B cell (primary cell): ENCODE data around the gene HEXIM2. TPM values are rescaled to one million over a fixed set of nuclear protein-coding genes. Genes with fewer than 3 reads are reported as not detected.

ENCODE experiments used
- ATAC-seq: fragments of 200-7000 bp; cut with Tn5 transposase; one replicate; pipeline ENCODE4 v1.10.0; 2021; ENCODE audit warnings: low read depth, mild to moderate bottlenecking, moderate number of reproducible peaks, moderate library complexity
- CTCF ChIA-PET: fragments of 350-600 bp; sonication (Branson Sonifier 250); formaldehyde crosslinking; loops from one replicate; lab custom pipeline; 2021; ENCODE audit warnings: antibody characterized with exemption, inconsistent platforms; lab: Charles Lee
- POLR2A ChIA-PET: fragments of 350-600 bp; sonication (Branson Sonifier 250); formaldehyde crosslinking; loops from one replicate; lab custom pipeline; 2021; ENCODE audit warnings: antibody characterized with exemption; lab: Charles Lee
- DNase-seq: peaks from one replicate; pipeline ENCODE4 v3.0.0; 2013
- H2AFZ ChIP-seq: 2 replicates; pipeline ENCODE4 v1.6.1; 2012; ENCODE audit warnings: mild to moderate bottlenecking, low read depth, low read length; ENCODE audit not compliant: insufficient read depth, poor library complexity, severe bottlenecking
- H3K27ac ChIP-seq, 2 donors: 1 replicate in 1 of 2; 2 replicates in 1 of 2; pipeline ENCODE4 v1.5.1; 2012 to 2013; ENCODE audit warnings: low read length in 2 of 2, mild to moderate bottlenecking in 2 of 2, moderate library complexity in 1 of 2
- H3K27me3 ChIP-seq, 4 experiments: fragments of 200-600 bp in 1 of 4; sonication (generic) in 1 of 4; replicated peaks in 1 of 4; 1 replicate in 2 of 4; 2 replicates in 2 of 4; pipeline versions ENCODE4 v1.6.1 to v1.7.0; 2013 to 2016; ENCODE audit warnings: low read length in 3 of 4, mild to moderate bottlenecking in 2 of 4, mixed read lengths in 1 of 4, moderate library complexity in 1 of 4; ENCODE audit not compliant: insufficient read depth in 4 of 4, control insufficient read depth in 3 of 4; ENCODE audit errors: control extremely low read depth in 1 of 4
- H3K36me3 ChIP-seq, 2 experiments: replicated peaks in 1 of 2; 1 replicate in 1 of 2; 2 replicates in 1 of 2; pipeline versions ENCODE4 v1.6.1 to v1.7.1; 2013; ENCODE audit warnings: low read length in 1 of 2; ENCODE audit not compliant: insufficient read depth in 2 of 2, control insufficient read depth in 1 of 2; ENCODE audit errors: control extremely low read depth in 1 of 2, extremely low read depth in 1 of 2
- H3K4me1 ChIP-seq, 2 donors: fragments of 200-600 bp in 1 of 2; sonication (generic) in 1 of 2; 1 replicate in 1 of 2; 2 replicates in 1 of 2; pipeline versions ENCODE4 v1.5.1 to v1.6.1; 2013 to 2017; ENCODE audit warnings: low read length in 2 of 2; ENCODE audit not compliant: control insufficient read depth in 2 of 2, insufficient read depth in 2 of 2
- H3K4me2 ChIP-seq: replicated peaks from 2 replicates; pipeline ENCODE3; 2012; ENCODE audit warnings: mild to moderate bottlenecking, low read depth, low read length; ENCODE audit not compliant: poor library complexity, severe bottlenecking
- H3K4me3 ChIP-seq, 5 experiments: fragments of 200-600 bp in 1 of 5; sonication (generic) in 1 of 5; 1 replicate in 3 of 5; 2 replicates in 2 of 5; pipeline versions ENCODE4 v1.5.1 to v1.7.0; 2011 to 2016; ENCODE audit warnings: low read length in 4 of 5, mild to moderate bottlenecking in 4 of 5, low read depth in 2 of 5, control low read depth in 1 of 5, moderate library complexity in 1 of 5; ENCODE audit not compliant: insufficient read depth in 1 of 5; ENCODE audit errors: control extremely low read depth in 1 of 5, extremely low read depth in 1 of 5
- H3K79me2 ChIP-seq: fragments of 200-600 bp; sonication (generic); one replicate; pipeline ENCODE4 v1.6.0; 2016; ENCODE audit warnings: low read length; ENCODE audit not compliant: control insufficient read depth, insufficient read depth
- H3K9ac ChIP-seq: fragments of 200-600 bp; sonication (generic); 2 replicates; pipeline ENCODE4 v1.6.1; 2017; ENCODE audit warnings: mild to moderate bottlenecking, low read length, moderate library complexity
- H3K9me3 ChIP-seq, 3 donors: one replicate each; pipeline versions ENCODE4 v1.6.1 to v1.7.1; 2013; ENCODE audit warnings: low read length in 2 of 3; ENCODE audit not compliant: control insufficient read depth in 2 of 3, insufficient read depth in 1 of 3; ENCODE audit errors: control extremely low read depth in 1 of 3
- H4K20me1 ChIP-seq: 2 replicates; pipeline ENCODE4 v1.6.0; 2012; ENCODE audit warnings: mild to moderate bottlenecking, low read length; ENCODE audit not compliant: insufficient read depth, control insufficient read depth, poor library complexity, severe bottlenecking
- H3K27ac Mint-ChIP-seq: one replicate; pipeline ENCODE4 v1.8.0; 2021; ENCODE audit warnings: mixed read lengths
- H3K27me3 Mint-ChIP-seq: one replicate; pipeline ENCODE4 v1.8.0; 2021; ENCODE audit warnings: mixed read lengths
- H3K4me1 Mint-ChIP-seq: one replicate; pipeline ENCODE4 v1.8.0; 2021; ENCODE audit warnings: mixed read lengths
- H3K4me3 Mint-ChIP-seq: one replicate; pipeline ENCODE4 v1.8.0; 2021; ENCODE audit warnings: mixed read lengths
- H3K9me3 Mint-ChIP-seq: one replicate; pipeline ENCODE4 v1.8.0; 2022; ENCODE audit warnings: mixed read lengths; ENCODE audit not compliant: insufficient read depth
- EZH2 ChIP-seq: IDR thresholded peaks from 2 replicates; pipeline ENCODE4 v1.6.1; 2012; ENCODE audit warnings: borderline replicate concordance, low read depth, mild to moderate bottlenecking, moderate library complexity, low read length; ENCODE audit not compliant: insufficient read depth, poor library complexity, severe bottlenecking
- WGBS: methylation state at CpG from one replicate; pipeline ENCODE4 v1.1.5; 2013; ENCODE audit warnings: missing lambda C conversion rate; ENCODE audit not compliant: insufficient coverage; 5-methylcytosine and 5-hydroxymethylcytosine counted together
- intact Hi-C: fragments of 100-400 bp; cut with micrococcal nuclease; formaldehyde crosslinking; loops from one replicate; pipeline ENCODE4 v1.10.0; 2022
- polyA plus RNA-seq: library from polyadenylated mRNA; depleted of rRNA; stranded (reverse); fragments of >200 nt; gene quantifications from 2 replicates; pipeline ENCODE4 v1.2.3, GENCODE V29; 2012
- total RNA-seq, 2 donors: library from RNA; stranded (reverse); fragments of 120-200 nt in 1 of 2; gene quantifications; 1 replicate in 1 of 2; 2 replicates in 1 of 2; pipeline versions ENCODE4 v1.2.3 to v1.2.4, GENCODE V29; 2013 to 2022
- TF ChIP-seq, protein P1 (sequence below): fragments of 200-600 bp; IDR thresholded peaks from one replicate; pipeline ENCODE4 v1.8.0; 2022; ENCODE audit warnings: antibody characterized with exemption, mild to moderate bottlenecking

Gene HEXIM2
- total and polyA plus RNA-seq, 2 donors (not counting 1 experiment from before 2014, with no cell fraction given), result 3.7 to 10.0 TPM

- intact Hi-C loops, result no loop called here
- H3K27ac Mint-ChIP-seq, result no peak overlapping the region
- Histone ChIP-seq H3K4me3 (no peak overlapping the region), H3K9me3 (no peaks in the 10 kb centered on the region), H3K36me3 (no peaks in the 10 kb centered on the region), H4K20me1 (no peaks in the 10 kb centered on the region), H3K79me2 (no peaks in the 10 kb centered on the region), H3K4me2 (no peak overlapping the region), H3K4me1 (peaks cover 7 to 8% of the 10 kb centered on the region in 2 donors), H3K27ac (no peak overlapping the region), H3K9ac (no peak overlapping the region), H3K27me3 (peaks cover 0 to 10% (median 2%) of the 10 kb centered on the region in 4 experiments), H2AFZ (no peak overlapping the region)
- CTCF ChIA-PET, result interaction anchor here (0.6 kb wide), 1 partner anchor 33 kb away, joined by 3 read pairs; no protein-coding TSS in a partner anchor
- H3K27me3 Mint-ChIP-seq, result peaks cover 4% of the 10 kb centered on the region
- H3K9me3 Mint-ChIP-seq, result no peaks in the 10 kb centered on the region
- DNase-seq (no peak), ATAC-seq (no peak)
- POLR2A ChIA-PET, result no interaction called here
- peaks cover 5% of the 10 kb centered on the region for H3K4me1 Mint-ChIP-seq
- TF ChIP-seq, protein P1, sequence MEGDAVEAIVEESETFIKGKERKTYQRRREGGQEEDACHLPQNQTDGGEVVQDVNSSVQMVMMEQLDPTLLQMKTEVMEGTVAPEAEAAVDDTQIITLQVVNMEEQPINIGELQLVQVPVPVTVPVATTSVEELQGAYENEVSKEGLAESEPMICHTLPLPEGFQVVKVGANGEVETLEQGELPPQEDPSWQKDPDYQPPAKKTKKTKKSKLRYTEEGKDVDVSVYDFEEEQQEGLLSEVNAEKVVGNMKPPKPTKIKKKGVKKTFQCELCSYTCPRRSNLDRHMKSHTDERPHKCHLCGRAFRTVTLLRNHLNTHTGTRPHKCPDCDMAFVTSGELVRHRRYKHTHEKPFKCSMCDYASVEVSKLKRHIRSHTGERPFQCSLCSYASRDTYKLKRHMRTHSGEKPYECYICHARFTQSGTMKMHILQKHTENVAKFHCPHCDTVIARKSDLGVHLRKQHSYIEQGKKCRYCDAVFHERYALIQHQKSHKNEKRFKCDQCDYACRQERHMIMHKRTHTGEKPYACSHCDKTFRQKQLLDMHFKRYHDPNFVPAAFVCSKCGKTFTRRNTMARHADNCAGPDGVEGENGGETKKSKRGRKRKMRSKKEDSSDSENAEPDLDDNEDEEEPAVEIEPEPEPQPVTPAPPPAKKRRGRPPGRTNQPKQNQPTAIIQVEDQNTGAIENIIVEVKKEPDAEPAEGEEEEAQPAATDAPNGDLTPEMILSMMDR, result no peak
- no peak for TF ChIP-seq EZH2
- WGBS, result 100% methylated on average over 2 of the region's 2 CpGs
- no peak overlapping the region for H3K4me3 Mint-ChIP-seq
These were observed 32.7 kb upstream of the HEXIM2 start for GRCh38 chr17:45128989-45129388.

DNA sequence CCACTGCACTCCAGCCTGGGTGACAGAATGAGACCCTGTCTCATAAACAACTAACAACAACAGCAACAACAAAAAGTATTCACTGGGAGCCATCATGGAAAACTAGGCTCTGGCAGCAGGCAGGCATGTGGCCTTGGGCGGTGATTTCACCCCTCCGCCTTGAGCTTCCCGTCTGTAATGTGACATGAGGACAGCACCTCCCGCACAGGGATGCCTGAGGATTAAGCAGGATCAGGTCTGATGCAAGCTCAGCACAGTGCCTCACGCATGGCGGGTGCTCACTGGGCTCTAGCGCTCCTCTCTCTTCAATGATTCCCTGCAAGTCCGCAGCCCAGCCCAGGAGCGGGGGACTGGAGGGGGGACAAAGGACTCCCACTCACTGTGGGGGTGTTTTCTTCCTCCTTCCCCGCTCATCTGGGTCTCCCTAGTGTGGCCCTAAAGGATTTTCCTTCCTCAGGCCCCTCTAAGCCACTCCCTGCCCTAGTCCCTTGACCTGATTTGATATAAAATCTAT lies 32.2 kb upstream of the HEXIM2 start:
- 100% methylated on average over 4 of the region's 10 CpGs for WGBS
- ChIA-PET POLR2A (interaction anchor here (0.8 kb wide), 1 partner anchor 21 kb away, joined by 4 read pairs; no protein-coding TSS in a partner anchor), CTCF (interaction anchor here (0.8 kb wide), 1 partner anchor 13 kb away, joined by 4 read pairs; no protein-coding TSS in a partner anchor)
- no peaks in the 10 kb centered on the region for H4K20me1 ChIP-seq
- ATAC-seq, result no peak
- no peak overlapping the region for H3K9ac ChIP-seq
- H3K4me2 ChIP-seq, result no peak overlapping the region
- no peak for TF ChIP-seq EZH2
- TF ChIP-seq, protein P1, result no peak
- H3K9me3 ChIP-seq, result no peaks in the 10 kb centered on the region
- H3K4me1 Mint-ChIP-seq, result peaks cover 5% of the 10 kb centered on the region
- H3K9me3 Mint-ChIP-seq, result no peaks in the 10 kb centered on the region
- intact Hi-C loops, result no loop called here
- no peak overlapping the region for H3K27ac Mint-ChIP-seq
- no peak overlapping the region for H2AFZ ChIP-seq
- peaks cover 4% of the 10 kb centered on the region for H3K27me3 Mint-ChIP-seq
- H3K4me1 ChIP-seq, result peaks cover 7 to 8% of the 10 kb centered on the region in 2 donors
- no peak overlapping the region for H3K4me3 Mint-ChIP-seq
- no peak overlapping the region for H3K4me3 ChIP-seq
- H3K27me3 ChIP-seq, result peaks cover 0 to 10% (median 2%) of the 10 kb centered on the region in 4 experiments
- H3K79me2 ChIP-seq, result no peaks in the 10 kb centered on the region
- DNase-seq, result no peak
- no peak overlapping the region for H3K27ac ChIP-seq
- H3K36me3 ChIP-seq, result no peaks in the 10 kb centered on the region
